ENCODE results near the gene BRSK2. TPM values are rescaled to one million over a fixed set of nuclear protein-coding genes. Genes with fewer than 3 reads are reported as not detected.
A peak's percentile ranks its signal among the peaks of the same experiment; 100 is the strongest.
"Not testable (repeated sequence)": the region's sequence is repeated elsewhere in the genome, so short reads cannot be mapped to it uniquely, and the experiment has no call there.

BRSK2 gene
- total RNA-seq, 1 donor from 2014 or later, result 1.4 TPM

GRCh38 chr11:1403078-1403620 is 13.4 kb downstream of the BRSK2 start:
- intact Hi-C loops (cut with DNase I), result no loop called here
- no peak for ATAC-seq
- DNase-seq (ENCODE audit: missing footprints), result peak; percentile 56

- ATAC-seq (no peak), DNase-seq (ENCODE audit: missing footprints) (peak; percentile 15)
- intact Hi-C loops (cut with DNase I), result no loop called here
These were observed 14.2 kb downstream of the BRSK2 start for GRCh38 chr11:1403721-1404460.

- peak; percentile 56 for DNase-seq (ENCODE audit: missing footprints)
These were observed 14.9 kb downstream of the BRSK2 start for GRCh38 chr11:1404461-1405185.

GRCh38 chr11:1405186-1406020 is 15.7 kb downstream of the BRSK2 start:
- no peak for ATAC-seq
- DNase-seq (ENCODE audit: missing footprints), result peak; percentile 33
- intact Hi-C loops (cut with DNase I), result no loop called here

More at GRCh38 chr11:1404461-1405185, 14.9 kb downstream of the BRSK2 start:
- ATAC-seq, result no peak
- intact Hi-C loops (cut with DNase I), result no loop called here

GRCh38 chr11:1406571-1407485 is 17.1 kb downstream of the BRSK2 start:
- intact Hi-C loops (cut with DNase I), result no loop called here
- DNase-seq (ENCODE audit: missing footprints) (peak; percentile 39), ATAC-seq (no peak)

GRCh38 chr11:1407668-1408067 is 17.9 kb downstream of the BRSK2 start:
- DNase-seq (ENCODE audit: missing footprints) (peak; percentile 13), ATAC-seq (no peak)
- intact Hi-C loops (cut with DNase I), result no loop called here

GRCh38 chr11:1408346-1408745 is 18.6 kb downstream of the BRSK2 start:
- intact Hi-C loops (cut with DNase I), result no loop called here
- DNase-seq (ENCODE audit: missing footprints) (peak; percentile 18), ATAC-seq (no peak)

GRCh38 chr11:1409108-1409851 is 19.5 kb downstream of the BRSK2 start:
- ATAC-seq (no peak), DNase-seq (ENCODE audit: missing footprints) (peak; percentile 25)
- intact Hi-C loops (cut with DNase I), result no loop called here

GRCh38 chr11:1409852-1410125 is 20.1 kb downstream of the BRSK2 start:
- intact Hi-C loops (cut with DNase I); ATAC-seq: not testable (repeated sequence)
- DNase-seq (ENCODE audit: missing footprints), result peak; percentile 17

- DNase-seq (ENCODE audit: missing footprints) (peak; percentile 31), ATAC-seq (no peak)
- intact Hi-C loops (cut with DNase I), result no loop called here
These were observed 20.9 kb downstream of the BRSK2 start for GRCh38 chr11:1410366-1411291.

- no peak for ATAC-seq
- no peak for DNase-seq (ENCODE audit: missing footprints)
- intact Hi-C loops (cut with DNase I), result no loop called here
These were observed 21.6 kb downstream of the BRSK2 start for GRCh38 chr11:1411301-1411700.

- DNase-seq (ENCODE audit: missing footprints); ATAC-seq; intact Hi-C loops (cut with DNase I): not testable (repeated sequence)
These were observed 22.0 kb downstream of the BRSK2 start for GRCh38 chr11:1411739-1412138.

- no peak for DNase-seq (ENCODE audit: missing footprints)
- intact Hi-C loops (cut with DNase I), result no loop called here
- no peak for ATAC-seq
These were observed 22.8 kb downstream of the BRSK2 start for GRCh38 chr11:1412377-1413095.

- ATAC-seq, result no peak
These were observed 24.9 kb downstream of the BRSK2 start for GRCh38 chr11:1414650-1415049.

GRCh38 chr11:1415631-1416030 is 25.9 kb downstream of the BRSK2 start:
- DNase-seq (ENCODE audit: missing footprints) (no peak), ATAC-seq (no peak)
- intact Hi-C loops (cut with DNase I), result no loop called here

More at GRCh38 chr11:1414650-1415049, 24.9 kb downstream of the BRSK2 start:
- intact Hi-C loops (cut with DNase I), result no loop called here
- DNase-seq (ENCODE audit: missing footprints), result no peak

Data from Right ventricle myocardium inferior (tissue), 1 donor.